Measurements from ENCODE around the gene KIF26B.

The KIF26B gene

GRCh38 chr1:245538671-245539070, 383.9 kb downstream of the KIF26B start:
- DNase-seq, result no peak

GRCh38 chr1:245541369-245541768, 386.6 kb downstream of the KIF26B start:
- DNase-seq, result no peak

GRCh38 chr1:245542365-245542764, 387.6 kb downstream of the KIF26B start:
- DNase-seq, result no peak

- DNase-seq, result no peak
Observed at GRCh38 chr1:245544236-245544635, 389.5 kb downstream of the KIF26B start.

GRCh38 chr1:245546875-245547274, 392.1 kb downstream of the KIF26B start:
- no peak for DNase-seq

- DNase-seq, result no peak
Observed at GRCh38 chr1:245549996-245550719, 395.4 kb downstream of the KIF26B start.

- DNase-seq, result no peak
Observed at GRCh38 chr1:245550720-245551043, 395.9 kb downstream of the KIF26B start.

GRCh38 chr1:245551536-245551935, 396.8 kb downstream of the KIF26B start:
- no peak for DNase-seq

GRCh38 chr1:245552331-245552730, 397.5 kb downstream of the KIF26B start:
- DNase-seq, result no peak

GRCh38 chr1:245556057-245556456, 401.3 kb downstream of the KIF26B start:
- no peak for DNase-seq

- DNase-seq, result no peak
Observed at GRCh38 chr1:245558069-245558468, 403.3 kb downstream of the KIF26B start.

- DNase-seq, result no peak
Observed at GRCh38 chr1:245560316-245560859, 405.6 kb downstream of the KIF26B start.

- DNase-seq, result no peak
Observed at GRCh38 chr1:245561665-245562234, 407.0 kb downstream of the KIF26B start.

- DNase-seq, result no peak
Observed at GRCh38 chr1:245566134-245566533, 411.3 kb downstream of the KIF26B start.

GRCh38 chr1:245566952-245567351, 412.2 kb downstream of the KIF26B start:
- DNase-seq, result no peak

- no peak for DNase-seq
Observed at GRCh38 chr1:245571815-245572294, 417.1 kb downstream of the KIF26B start.

GRCh38 chr1:245572709-245573108, 417.9 kb downstream of the KIF26B start:
- DNase-seq, result no peak

- DNase-seq, result no peak
Observed at GRCh38 chr1:245575710-245576109, 420.9 kb downstream of the KIF26B start.

- no peak for DNase-seq
Observed at GRCh38 chr1:245576323-245576722, 421.5 kb downstream of the KIF26B start.

GRCh38 chr1:245577191-245578157, 422.7 kb downstream of the KIF26B start:
- no peak for DNase-seq

- DNase-seq, result no peak
Observed at GRCh38 chr1:245578308-245578707, 423.5 kb downstream of the KIF26B start.

- DNase-seq, result no peak
Observed at GRCh38 chr1:245578771-245579170, 424.0 kb downstream of the KIF26B start.

GRCh38 chr1:245579881-245580280, 425.1 kb downstream of the KIF26B start:
- no peak for DNase-seq
